GM18868 (cell line): ENCODE data around the gene NLE1.
A peak's percentile ranks its signal among the peaks of the same experiment; 100 is the strongest.
"Not testable (repeated sequence)": the region's sequence is repeated elsewhere in the genome, so short reads cannot be mapped to it uniquely, and the experiment has no call there.

Source experiments
- ATAC-seq: cut with Tn5 transposase; IDR thresholded peaks from one replicate; pipeline ENCODE4 v1.9.1; 2021; ENCODE audit warnings: mild to moderate bottlenecking, moderate library complexity; ENCODE audit not compliant: unreplicated experiment

NLE1 gene

GRCh38 chr17:35129973-35130351 lies 12.1 kb downstream of the NLE1 start:
- ATAC-seq = no peak

- ATAC-seq = no peak
Observed at GRCh38 chr17:35129154-35129972, 12.7 kb downstream of the NLE1 start.

- ATAC-seq = no peak
Observed at GRCh38 chr17:35127751-35128514, 14.2 kb downstream of the NLE1 start.

- ATAC-seq = no peak
Observed at GRCh38 chr17:35121315-35121714, 20.8 kb downstream of the NLE1 start, which contains the start of gene FNDC8. Gene FNDC8, plus strand, starts transcription at chr17:35121615. Its CDS starts 79 bp downstream, at chr17:35121694.

- ATAC-seq = peak; percentile 78
Observed at GRCh38 chr17:35119370-35120165, 22.5 kb downstream of the NLE1 start, which contains the start of gene RAD51D. Gene RAD51D, minus strand, starts transcription at chr17:35119860. Its CDS starts 247 bp downstream, at chr17:35119613.

GRCh38 chr17:35117984-35118383 lies 24.1 kb downstream of the NLE1 start:
- ATAC-seq = peak; percentile 41

- ATAC-seq = no peak
Observed at GRCh38 chr17:35116845-35117244, 25.3 kb downstream of the NLE1 start.

- ATAC-seq = not testable (repeated sequence)
Observed at GRCh38 chr17:35110791-35111190, 31.3 kb downstream of the NLE1 start.

- no peak for ATAC-seq
Observed at GRCh38 chr17:35104844-35105450, 37.2 kb downstream of the NLE1 start.

- no peak for ATAC-seq
Observed at GRCh38 chr17:35103271-35103670, 38.8 kb downstream of the NLE1 start.

GRCh38 chr17:35101725-35102124 lies 40.4 kb downstream of the NLE1 start:
- ATAC-seq = no peak

- no peak for ATAC-seq
Observed at GRCh38 chr17:35101036-35101435, 41.1 kb downstream of the NLE1 start.

- no peak for ATAC-seq
Observed at GRCh38 chr17:35099908-35100307, 42.2 kb downstream of the NLE1 start.

GRCh38 chr17:35097776-35098175 lies 44.3 kb downstream of the NLE1 start:
- no peak for ATAC-seq

- ATAC-seq = no peak
Observed at GRCh38 chr17:35095741-35096140, 46.4 kb downstream of the NLE1 start.

GRCh38 chr17:35094902-35095301 lies 47.2 kb downstream of the NLE1 start:
- no peak for ATAC-seq

GRCh38 chr17:35090707-35091106 lies 51.4 kb downstream of the NLE1 start:
- not testable (repeated sequence) for ATAC-seq

- ATAC-seq = peak; percentile 11
Observed at GRCh38 chr17:35089586-35090296, 52.4 kb downstream of the NLE1 start.

- peak; percentile 67 for ATAC-seq
Observed at GRCh38 chr17:35088881-35089585, 53.1 kb downstream of the NLE1 start.
